Measurements from ENCODE around the gene MYO9B.
"Not testable (repeated sequence)": the region's sequence is repeated elsewhere in the genome, so short reads cannot be mapped to it uniquely, and the experiment has no call there.

MYO9B gene

DNA sequence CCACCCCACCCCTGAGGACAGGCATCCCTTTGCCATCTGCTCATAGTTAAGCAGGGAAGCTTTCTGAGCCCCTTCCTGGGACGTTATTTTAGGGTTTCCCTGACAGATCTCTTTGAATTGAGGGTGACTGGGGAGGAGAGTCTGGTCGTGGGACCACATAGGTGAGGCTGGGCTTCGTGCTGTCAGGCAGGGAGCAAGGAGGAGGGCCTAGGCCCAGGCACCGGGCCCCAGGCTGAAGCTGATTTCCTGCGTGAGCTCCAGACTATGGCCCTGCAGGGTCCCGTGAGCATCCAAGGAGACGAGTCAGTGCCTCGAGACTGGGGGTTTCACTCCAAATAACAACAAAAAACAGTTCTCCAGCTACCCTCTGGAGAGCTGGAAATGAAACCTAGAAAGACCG is 60.4 kb downstream of the MYO9B start:
- Mint-ChIP-seq H3K27ac (no peak overlapping the region), H3K27me3 (no peaks in the 10 kb centered on the region), H3K9me3 (no peaks in the 10 kb centered on the region), H3K4me1 (peaks cover 20% of the 10 kb centered on the region), H3K36me3 (peaks cover 2% of the 10 kb centered on the region), H3K4me3 (no peak overlapping the region)

DNA sequence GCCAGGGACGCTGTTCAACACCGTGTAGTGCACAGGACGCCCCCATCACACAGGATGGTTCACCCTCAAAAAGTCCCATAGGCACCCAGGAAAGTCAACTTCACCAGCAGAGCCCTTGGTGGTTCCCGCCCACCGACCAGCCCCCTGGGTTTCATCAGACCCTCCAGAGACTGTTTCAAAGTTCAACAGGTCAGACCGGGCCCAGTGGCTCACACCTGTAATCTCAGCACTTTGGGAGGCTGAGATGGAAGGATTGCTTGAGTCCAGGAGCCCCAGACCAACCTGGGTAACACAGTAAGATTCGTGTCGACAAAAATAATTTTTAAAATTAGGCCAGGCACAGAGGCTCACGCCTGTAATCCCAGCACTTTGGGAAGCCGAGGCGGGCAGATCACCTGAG is 61.0 kb downstream of the MYO9B start:
- Mint-ChIP-seq H3K36me3 (peaks cover 2% of the 10 kb centered on the region), H3K27ac (no peak overlapping the region), H3K9me3 (no peaks in the 10 kb centered on the region), H3K27me3 (no peaks in the 10 kb centered on the region), H3K4me3 (no peak overlapping the region), H3K4me1 (peaks cover 24% of the 10 kb centered on the region)

- H3K36me3 Mint-ChIP-seq = peaks cover 3% of the 10 kb centered on the region
- H3K4me1 Mint-ChIP-seq = peaks cover 26% of the 10 kb centered on the region
- H3K9me3 Mint-ChIP-seq = no peaks in the 10 kb centered on the region
- H3K4me3 Mint-ChIP-seq = no peak overlapping the region
- H3K27ac Mint-ChIP-seq = no peak overlapping the region
- no peaks in the 10 kb centered on the region for H3K27me3 Mint-ChIP-seq
Measured at GRCh38 chr19:17137417-17137816, 61.8 kb downstream of the MYO9B start.

DNA sequence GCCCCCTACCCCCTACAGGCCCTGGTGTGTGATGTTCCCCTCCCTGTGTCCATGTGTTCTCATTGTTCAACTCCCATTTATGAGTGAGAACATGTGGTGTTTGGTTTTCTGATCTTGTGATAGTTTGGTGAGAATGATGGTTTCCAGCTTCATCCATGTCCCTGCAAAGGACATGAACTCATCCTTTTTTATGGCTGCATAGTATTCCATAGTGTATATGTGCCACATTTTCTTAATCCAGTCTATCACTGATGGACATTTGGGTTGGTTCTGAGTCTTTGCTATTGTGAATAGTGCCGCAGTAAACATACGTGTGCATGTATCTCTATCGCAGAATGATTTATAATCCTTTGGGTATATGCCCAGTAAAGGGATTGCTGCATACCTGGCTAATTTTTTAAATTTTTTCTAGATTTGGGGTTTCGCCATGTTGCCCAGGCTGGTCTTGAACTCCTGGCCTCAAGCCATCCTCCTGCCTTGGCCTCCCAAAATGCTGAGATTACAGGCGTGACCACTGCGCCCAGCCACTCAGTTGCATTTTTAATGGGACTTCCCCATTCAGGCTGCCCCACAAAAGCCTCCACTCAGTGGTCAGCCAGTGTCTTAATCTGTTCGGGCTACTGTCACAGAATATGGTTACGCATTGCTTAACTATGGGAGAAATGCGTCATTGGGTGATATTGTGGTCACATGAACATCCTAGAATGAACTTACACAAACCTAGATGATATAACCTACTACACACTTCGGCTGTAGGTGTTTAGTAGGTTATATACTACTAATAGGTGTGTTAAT is 62.7 kb downstream of the MYO9B start:
- H3K27me3 Mint-ChIP-seq, H3K9me3 Mint-ChIP-seq, H3K27ac Mint-ChIP-seq, H3K36me3 Mint-ChIP-seq, H3K4me3 Mint-ChIP-seq: not testable (repeated sequence)
- peaks cover 27% of the 10 kb centered on the region for H3K4me1 Mint-ChIP-seq

DNA sequence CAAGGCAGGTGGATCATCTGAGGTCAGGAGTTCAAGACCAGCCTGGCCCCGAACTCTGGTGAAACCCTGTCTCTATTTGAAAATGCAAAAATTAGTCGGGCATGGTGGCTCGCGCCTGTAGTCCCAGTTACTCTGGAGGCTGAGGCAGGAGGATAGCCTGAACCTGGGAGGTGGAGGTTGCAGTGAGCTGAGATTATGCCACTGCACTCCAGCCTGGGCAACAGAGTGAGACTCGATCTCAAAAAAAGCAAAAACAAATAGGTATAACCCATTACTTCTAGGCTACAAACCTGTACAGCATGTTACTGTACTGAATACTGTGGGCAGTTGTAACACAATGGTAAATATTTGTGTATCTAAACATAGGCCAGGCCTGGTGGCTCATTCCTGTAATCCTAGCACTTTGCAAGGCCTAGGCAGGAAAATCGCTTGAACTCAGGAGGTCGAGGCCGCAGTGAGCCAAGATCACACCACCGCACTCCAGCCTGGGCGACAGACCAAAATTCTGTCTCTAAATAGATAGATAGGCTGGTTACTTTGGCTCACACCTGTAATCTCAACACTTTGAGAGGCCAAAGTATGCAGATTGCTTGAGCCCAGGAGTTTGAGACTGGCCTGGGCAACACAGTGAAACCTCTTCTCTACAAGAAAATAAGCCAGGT is 63.5 kb downstream of the MYO9B start:
- Mint-ChIP-seq H3K27ac (no peak overlapping the region), H3K9me3 (no peaks in the 10 kb centered on the region), H3K27me3 (no peaks in the 10 kb centered on the region), H3K4me3 (no peak overlapping the region), H3K4me1 (peaks cover 26% of the 10 kb centered on the region), H3K36me3 (peaks cover 5% of the 10 kb centered on the region)

GRCh38 chr19:17144771-17145170 is 69.2 kb downstream of the MYO9B start:
- H3K9me3 Mint-ChIP-seq, H3K27me3 Mint-ChIP-seq, H3K4me3 Mint-ChIP-seq, H3K27ac Mint-ChIP-seq, H3K36me3 Mint-ChIP-seq: not testable (repeated sequence)
- H3K4me1 Mint-ChIP-seq = peaks cover 11% of the 10 kb centered on the region

DNA sequence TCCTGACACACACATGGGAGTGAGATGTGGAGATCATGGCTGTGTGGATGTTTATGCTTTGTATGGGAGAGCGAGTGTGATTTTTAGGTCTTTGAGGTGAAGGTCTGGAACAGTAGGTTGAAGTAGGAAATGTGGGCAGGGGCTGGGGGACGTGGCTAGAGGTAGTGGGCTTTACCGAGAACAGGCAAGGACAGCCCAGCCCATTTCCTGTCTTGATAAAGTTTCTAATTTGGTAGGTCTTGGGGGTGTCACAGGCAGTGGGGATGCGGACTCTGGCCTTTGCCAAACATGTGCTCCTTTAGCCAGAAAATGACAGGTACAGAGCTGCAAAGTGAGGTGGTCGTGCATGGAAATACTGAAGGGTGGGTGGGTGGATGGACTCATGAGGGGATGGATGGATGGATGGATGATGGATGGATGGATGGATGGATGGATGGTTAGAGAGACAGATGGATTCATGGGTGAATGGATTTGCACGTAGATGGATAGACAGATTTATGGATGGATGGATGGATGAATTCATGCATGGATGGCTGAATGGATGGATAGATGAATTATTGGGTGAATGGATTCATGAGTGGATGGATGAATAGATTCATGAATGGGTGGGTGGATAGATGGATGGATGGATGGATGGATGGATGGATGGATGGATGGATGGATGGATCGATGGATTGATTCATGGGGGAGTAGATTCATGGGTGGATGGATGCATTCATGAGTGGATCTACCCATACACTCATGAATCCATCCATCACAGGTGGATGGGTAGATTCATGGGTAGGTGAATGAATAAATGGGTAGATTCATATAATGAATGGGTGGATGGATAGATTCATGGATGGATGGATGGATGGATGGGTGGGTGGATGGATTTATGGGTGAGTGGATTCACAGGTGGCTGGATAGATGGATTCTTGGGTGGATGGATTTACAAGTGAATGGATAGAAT is 70.2 kb downstream of the MYO9B start:
- H3K36me3 Mint-ChIP-seq = peaks cover 8% of the 10 kb centered on the region
- no peak overlapping the region for H3K4me3 Mint-ChIP-seq
- H3K4me1 Mint-ChIP-seq = peaks cover 11% of the 10 kb centered on the region
- H3K27ac Mint-ChIP-seq = no peak overlapping the region
- no peaks in the 10 kb centered on the region for H3K9me3 Mint-ChIP-seq
- no peaks in the 10 kb centered on the region for H3K27me3 Mint-ChIP-seq

- Mint-ChIP-seq H3K9me3 (no peaks in the 10 kb centered on the region), H3K4me1 (peaks cover 3% of the 10 kb centered on the region), H3K27ac (no peak overlapping the region), H3K4me3 (no peak overlapping the region), H3K36me3 (peaks cover 14% of the 10 kb centered on the region), H3K27me3 (no peaks in the 10 kb centered on the region)
Measured at GRCh38 chr19:17148130-17148529, 72.6 kb downstream of the MYO9B start.

- no peak overlapping the region for H3K27ac Mint-ChIP-seq
- no peaks in the 10 kb centered on the region for H3K27me3 Mint-ChIP-seq
- H3K4me3 Mint-ChIP-seq = no peak overlapping the region
- no peaks in the 10 kb centered on the region for H3K9me3 Mint-ChIP-seq
- H3K4me1 Mint-ChIP-seq = no peaks in the 10 kb centered on the region
- peaks cover 16% of the 10 kb centered on the region for H3K36me3 Mint-ChIP-seq
Measured at GRCh38 chr19:17149393-17150135, 74.0 kb downstream of the MYO9B start.

DNA sequence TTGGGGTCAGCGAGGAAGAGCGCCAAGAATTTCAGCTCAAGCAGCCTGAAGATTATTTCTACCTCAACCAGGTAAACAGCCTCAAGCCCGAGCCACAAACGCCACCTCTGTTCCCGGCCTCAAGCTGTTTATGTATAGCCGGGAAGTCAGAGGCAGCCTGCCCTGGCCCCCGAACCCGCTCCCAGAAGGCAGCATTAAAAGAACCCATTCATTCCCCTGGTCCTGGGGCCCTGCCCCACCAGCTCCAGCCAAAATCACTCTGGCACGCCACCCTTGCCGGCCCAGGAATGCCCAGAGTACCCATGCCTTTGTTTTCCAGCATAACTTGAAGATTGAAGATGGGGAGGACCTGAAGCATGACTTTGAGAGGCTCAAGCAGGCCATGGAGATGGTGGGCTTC is 78.4 kb downstream of the MYO9B start:
- Mint-ChIP-seq H3K4me1 (no peaks in the 10 kb centered on the region), H3K27ac (no peak overlapping the region), H3K9me3 (no peaks in the 10 kb centered on the region), H3K27me3 (no peaks in the 10 kb centered on the region), H3K36me3 (peaks cover 13% of the 10 kb centered on the region), H3K4me3 (no peak overlapping the region)

GRCh38 chr19:17155251-17155650 is 79.7 kb downstream of the MYO9B start:
- Mint-ChIP-seq H3K9me3 (no peaks in the 10 kb centered on the region), H3K36me3 (peaks cover 16% of the 10 kb centered on the region)

GRCh38 chr19:17156296-17156946 is 80.8 kb downstream of the MYO9B start:
- Mint-ChIP-seq H3K36me3 (peaks cover 14% of the 10 kb centered on the region), H3K4me3 (no peak overlapping the region), H3K27me3 (no peaks in the 10 kb centered on the region), H3K4me1 (no peaks in the 10 kb centered on the region), H3K9me3 (no peaks in the 10 kb centered on the region), H3K27ac (no peak overlapping the region)

More at GRCh38 chr19:17155251-17155650, 79.7 kb downstream of the MYO9B start:
- Mint-ChIP-seq H3K27ac (no peak overlapping the region), H3K4me3 (no peak overlapping the region), H3K27me3 (no peaks in the 10 kb centered on the region), H3K4me1 (no peaks in the 10 kb centered on the region)

DNA sequence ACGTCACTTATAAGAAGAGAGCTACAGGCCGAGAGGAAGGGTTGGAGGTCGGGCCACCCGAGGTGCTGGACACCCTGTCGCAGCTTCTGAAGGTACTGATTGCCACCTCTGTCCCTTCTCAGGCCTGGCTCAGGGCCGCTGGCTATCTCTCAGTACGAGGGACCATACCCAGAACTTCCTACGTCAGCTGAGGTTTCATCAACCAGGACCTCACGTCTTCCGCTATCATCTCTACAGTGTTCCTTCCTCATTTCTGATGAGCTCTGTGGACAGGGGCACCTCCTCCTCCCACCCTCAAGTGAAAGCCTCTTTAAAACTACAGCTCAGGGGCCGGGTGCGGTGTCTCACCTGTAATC is 81.3 kb downstream of the MYO9B start:
- no peaks in the 10 kb centered on the region for H3K4me1 Mint-ChIP-seq
- H3K27ac Mint-ChIP-seq = no peak overlapping the region
- no peak overlapping the region for H3K4me3 Mint-ChIP-seq
- H3K27me3 Mint-ChIP-seq = no peaks in the 10 kb centered on the region
- no peaks in the 10 kb centered on the region for H3K9me3 Mint-ChIP-seq
- peaks cover 11% of the 10 kb centered on the region for H3K36me3 Mint-ChIP-seq

DNA sequence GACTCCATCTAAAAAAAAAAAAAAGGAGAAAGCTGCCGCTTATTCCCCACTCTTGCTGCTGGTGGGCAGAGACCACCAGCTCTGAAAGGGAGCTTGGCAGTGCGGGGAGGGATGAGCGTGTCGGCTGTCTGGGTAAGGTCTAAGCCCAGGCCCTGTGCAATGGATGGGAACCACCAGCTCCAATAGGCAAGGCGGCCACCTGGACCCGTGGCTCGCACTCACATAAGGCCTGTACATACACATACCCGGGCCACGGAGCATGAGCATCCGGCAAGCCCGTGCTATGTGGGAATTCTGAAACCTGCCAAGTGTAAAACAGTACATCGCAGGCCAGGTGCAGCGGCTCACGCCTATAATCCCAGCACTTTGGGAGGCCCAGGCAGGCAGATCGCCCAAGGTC is 83.0 kb downstream of the MYO9B start:
- peaks cover 19% of the 10 kb centered on the region for H3K36me3 Mint-ChIP-seq
- H3K9me3 Mint-ChIP-seq = no peaks in the 10 kb centered on the region
- H3K4me1 Mint-ChIP-seq = no peaks in the 10 kb centered on the region
- H3K4me3 Mint-ChIP-seq = no peak overlapping the region
- H3K27ac Mint-ChIP-seq = no peak overlapping the region
- H3K27me3 Mint-ChIP-seq = no peaks in the 10 kb centered on the region

Data from activated naive CD4-positive, alpha-beta T cell treated with anti-CD3 and anti-CD28 coated beads, Interleukin-2, amount 50 U/mL, for 24 hours (primary cell).